HG02840 (cell line): ENCODE results near the gene ITK.
"Not testable (repeated sequence)": the region's sequence is repeated elsewhere in the genome, so short reads cannot be mapped to it uniquely, and the experiment has no call there.

Source experiments
- ATAC-seq: cut with Tn5 transposase; IDR thresholded peaks from one replicate; pipeline ENCODE4 v1.9.1; 2021; ENCODE audit warnings: mild to moderate bottlenecking, moderate library complexity, moderate number of reproducible peaks; ENCODE audit not compliant: unreplicated experiment, low FRiP score

The ITK gene

GRCh38 chr5:157166214-157167213 is 14.1 kb upstream of the ITK start, which contains the start of gene GARIN3:
GARIN3 (minus strand) TSS chr5:157166264; CDS start chr5:157166168, 96 bp downstream.
- ATAC-seq = no peak

GRCh38 chr5:157167214-157167621 is 13.4 kb upstream of the ITK start:
- no peak for ATAC-seq

GRCh38 chr5:157168286-157168685 is 12.4 kb upstream of the ITK start:
- no peak for ATAC-seq

GRCh38 chr5:157172403-157172802 is 8.2 kb upstream of the ITK start:
- ATAC-seq = peak; percentile 98

- ATAC-seq = no peak
Measured at GRCh38 chr5:157175071-157175612, 5.5 kb upstream of the ITK start.

- no peak for ATAC-seq
Measured at GRCh38 chr5:157177953-157178352, 2.7 kb upstream of the ITK start.

- no peak for ATAC-seq
Measured at GRCh38 chr5:157178966-157179365, 1.7 kb upstream of the ITK start.

GRCh38 chr5:157182143-157182757 is 1.6 kb downstream of the ITK start:
- no peak for ATAC-seq

GRCh38 chr5:157184117-157184670 is 3.6 kb downstream of the ITK start:
- ATAC-seq = no peak

- not testable (repeated sequence) for ATAC-seq
Measured at GRCh38 chr5:157185122-157185521, 4.5 kb downstream of the ITK start.

GRCh38 chr5:157186309-157187045 is 5.8 kb downstream of the ITK start:
- no peak for ATAC-seq

GRCh38 chr5:157187046-157187754 is 6.6 kb downstream of the ITK start:
- ATAC-seq = no peak

GRCh38 chr5:157188270-157188669 is 7.6 kb downstream of the ITK start:
- no peak for ATAC-seq

GRCh38 chr5:157189223-157189622 is 8.6 kb downstream of the ITK start:
- no peak for ATAC-seq

- ATAC-seq = no peak
Measured at GRCh38 chr5:157193699-157194424, 13.2 kb downstream of the ITK start.

GRCh38 chr5:157196045-157196444 is 15.4 kb downstream of the ITK start:
- ATAC-seq = peak; percentile 58

GRCh38 chr5:157197086-157197485 is 16.4 kb downstream of the ITK start:
- ATAC-seq = no peak

- ATAC-seq = no peak
Measured at GRCh38 chr5:157198277-157198986, 17.8 kb downstream of the ITK start.
